Stimulated activated naive CD8-positive, alpha-beta T cell treated with anti-CD3 and anti-CD28 coated beads, Interleukin-15, Interleukin-2, amounts not matched to agents 100 ng/mL and 50 ng/mL, for 24 hours (primary cell): Measurements from ENCODE around the gene CDCA3.
"Not testable (repeated sequence)": the region's sequence is repeated elsewhere in the genome, so short reads cannot be mapped to it uniquely, and the experiment has no call there.

Experiments used
- H3K27ac Mint-ChIP-seq: one replicate; pipeline ENCODE4 v1.8.0; 2021; ENCODE audit warnings: mild to moderate bottlenecking, mixed read lengths
- H3K27me3 Mint-ChIP-seq: one replicate; pipeline ENCODE4 v1.8.0; 2021; ENCODE audit warnings: mixed read lengths
- H3K36me3 Mint-ChIP-seq: one replicate; pipeline ENCODE4 v1.8.0; 2021; ENCODE audit warnings: low read depth, mixed read lengths
- H3K4me1 Mint-ChIP-seq: one replicate; pipeline ENCODE4 v1.8.0; 2021; ENCODE audit warnings: low read depth, mixed read lengths
- H3K4me3 Mint-ChIP-seq: one replicate; pipeline ENCODE4 v1.8.0; 2021; ENCODE audit warnings: mild to moderate bottlenecking, mixed read lengths
- H3K9me3 Mint-ChIP-seq: one replicate; pipeline ENCODE4 v1.8.0; 2021; ENCODE audit warnings: mixed read lengths

CDCA3 gene

GRCh38 chr12:6884539-6884938 lies 33.5 kb upstream of the CDCA3 start:
- Mint-ChIP-seq H3K9me3 (no peaks in the 10 kb centered on the region), H3K36me3 (peaks cover 20% of the 10 kb centered on the region), H3K4me1 (no peaks in the 10 kb centered on the region), H3K4me3 (no peak overlapping the region), H3K27ac (no peak overlapping the region), H3K27me3 (no peaks in the 10 kb centered on the region)

- no peaks in the 10 kb centered on the region for H3K27me3 Mint-ChIP-seq
- H3K9me3 Mint-ChIP-seq: no peaks in the 10 kb centered on the region
- peaks cover 20% of the 10 kb centered on the region for H3K36me3 Mint-ChIP-seq
- no peak overlapping the region for H3K4me3 Mint-ChIP-seq
- H3K4me1 Mint-ChIP-seq: no peaks in the 10 kb centered on the region
- no peak overlapping the region for H3K27ac Mint-ChIP-seq
Measured at GRCh38 chr12:6883683-6884082, 32.6 kb upstream of the CDCA3 start.

GRCh38 chr12:6883252-6883651 lies 32.2 kb upstream of the CDCA3 start:
- H3K27ac Mint-ChIP-seq: no peak overlapping the region
- peaks cover 20% of the 10 kb centered on the region for H3K36me3 Mint-ChIP-seq
- H3K4me1 Mint-ChIP-seq: no peaks in the 10 kb centered on the region
- no peak overlapping the region for H3K4me3 Mint-ChIP-seq
- H3K9me3 Mint-ChIP-seq: no peaks in the 10 kb centered on the region
- H3K27me3 Mint-ChIP-seq: no peaks in the 10 kb centered on the region

- not testable (repeated sequence) for H3K4me1 Mint-ChIP-seq, H3K27me3 Mint-ChIP-seq, H3K9me3 Mint-ChIP-seq, H3K4me3 Mint-ChIP-seq, H3K27ac Mint-ChIP-seq
- H3K36me3 Mint-ChIP-seq: peaks cover 34% of the 10 kb centered on the region
Measured at GRCh38 chr12:6879824-6880223, 28.7 kb upstream of the CDCA3 start.

GRCh38 chr12:6874015-6874368 lies 22.9 kb upstream of the CDCA3 start:
- not testable (repeated sequence) for H3K27me3 Mint-ChIP-seq, H3K9me3 Mint-ChIP-seq
- peaks cover 47% of the 10 kb centered on the region for H3K4me1 Mint-ChIP-seq
- peak overlapping the region; percentile 85 for H3K27ac Mint-ChIP-seq
- peak overlapping the region; percentile 73 for H3K4me3 Mint-ChIP-seq
- peaks cover 63% of the 10 kb centered on the region for H3K36me3 Mint-ChIP-seq

GRCh38 chr12:6873094-6874014 lies 22.3 kb upstream of the CDCA3 start, which contains the start of gene SPSB2:
Gene SPSB2, minus strand, starts transcription at chr12:6873303. Its CDS starts 402 bp downstream, at chr12:6872901.
- Mint-ChIP-seq H3K9me3 (no peaks in the 10 kb centered on the region), H3K4me1 (peaks cover 53% of the 10 kb centered on the region), H3K36me3 (peaks cover 70% of the 10 kb centered on the region), H3K4me3 (peak within 1 kb of the TSS; percentile 94), H3K27ac (peak within 1 kb of the TSS; percentile 87), H3K27me3 (no peaks in the 10 kb centered on the region)

GRCh38 chr12:6872073-6873048 lies 21.3 kb upstream of the CDCA3 start:
- Mint-ChIP-seq H3K27me3 (no peaks in the 10 kb centered on the region), H3K27ac (peak overlapping the region; percentile 87), H3K4me1 (peaks cover 58% of the 10 kb centered on the region), H3K36me3 (peaks cover 72% of the 10 kb centered on the region), H3K4me3 (peak overlapping the region; percentile 94), H3K9me3 (no peaks in the 10 kb centered on the region)

- H3K4me3 Mint-ChIP-seq: peak overlapping the region; percentile 94
- no peaks in the 10 kb centered on the region for H3K9me3 Mint-ChIP-seq
- no peaks in the 10 kb centered on the region for H3K27me3 Mint-ChIP-seq
- H3K27ac Mint-ChIP-seq: peak overlapping the region; percentile 87
- peaks cover 69% of the 10 kb centered on the region for H3K4me1 Mint-ChIP-seq
- peaks cover 66% of the 10 kb centered on the region for H3K36me3 Mint-ChIP-seq
Measured at GRCh38 chr12:6871052-6871957, 20.2 kb upstream of the CDCA3 start.

- not testable (repeated sequence) for H3K9me3 Mint-ChIP-seq, H3K27me3 Mint-ChIP-seq
- Mint-ChIP-seq H3K27ac (peak overlapping the region; percentile 93), H3K36me3 (peaks cover 67% of the 10 kb centered on the region), H3K4me1 (peaks cover 70% of the 10 kb centered on the region), H3K4me3 (peak overlapping the region; percentile 94)
Measured at GRCh38 chr12:6870304-6870703, 19.2 kb upstream of the CDCA3 start.

- Mint-ChIP-seq H3K9me3 (no peaks in the 10 kb centered on the region), H3K36me3 (peaks cover 71% of the 10 kb centered on the region), H3K27me3 (no peaks in the 10 kb centered on the region), H3K4me1 (peaks cover 70% of the 10 kb centered on the region), H3K27ac (peak overlapping the region; percentile 93), H3K4me3 (peak overlapping the region; percentile 94)
Measured at GRCh38 chr12:6869049-6870021, 18.2 kb upstream of the CDCA3 start.

GRCh38 chr12:6868211-6869048 lies 17.3 kb upstream of the CDCA3 start:
- Mint-ChIP-seq H3K4me3 (peak overlapping the region; percentile 94), H3K27me3 (no peaks in the 10 kb centered on the region), H3K36me3 (peaks cover 71% of the 10 kb centered on the region), H3K9me3 (no peaks in the 10 kb centered on the region), H3K27ac (peak overlapping the region; percentile 93), H3K4me1 (peaks cover 64% of the 10 kb centered on the region)

GRCh38 chr12:6867413-6868210 lies 16.5 kb upstream of the CDCA3 start, which contains the start of gene TPI1:
Gene TPI1, plus strand, starts transcription at chr12:6867531. Its CDS starts 36 bp downstream, at chr12:6867567.
- H3K27me3 Mint-ChIP-seq: no peaks in the 10 kb centered on the region
- H3K36me3 Mint-ChIP-seq: peaks cover 75% of the 10 kb centered on the region
- peak within 1 kb of the TSS; percentile 99 for H3K27ac Mint-ChIP-seq
- peak within 1 kb of the TSS; percentile 94 for H3K4me3 Mint-ChIP-seq
- H3K9me3 Mint-ChIP-seq: no peaks in the 10 kb centered on the region
- peaks cover 60% of the 10 kb centered on the region for H3K4me1 Mint-ChIP-seq
